HCT116 (cell line): ENCODE measurements around the gene DENND2A. TPM values are rescaled to one million over a fixed set of nuclear protein-coding genes. Genes with fewer than 3 reads are reported as not detected.

ENCODE experiments used
- ATAC-seq: fragments of 200-7000 bp; cut with Tn5 transposase; 2 replicates; pipeline ENCODE4 v1.9.1; 2020; ENCODE audit warnings: mild to moderate bottlenecking, moderate library complexity
- BruUV-seq: library from RNA; stranded (reverse); fragments of 400-500 nt; replicated peaks from 2 replicates; lab custom pipeline; 2021; lab: Mats Ljungman, UMichigan
- CTCF ChIA-PET: fragments of 300-600 bp; sonication (Branson Sonifier 250); formaldehyde crosslinking; loops from one replicate; lab custom pipeline; 2021; ENCODE audit warnings: antibody characterized with exemption; lab: Charles Lee
- POLR2A ChIA-PET: fragments of 300-600, 350-600 bp; sonication (Branson Sonifier 250); formaldehyde crosslinking; loops from one replicate; lab custom pipeline; 2021; ENCODE audit warnings: antibody characterized with exemption; lab: Charles Lee
- RAD21 ChIA-PET, 2 experiments: fragments of 300-600 bp; sonication (Branson Sonifier 250); formaldehyde crosslinking; loops; one replicate each; lab custom pipeline; 2023; ENCODE audit warnings: low total read pairs in 2 of 2; ENCODE audit not compliant: uncharacterized antibody in 2 of 2, unreplicated experiment in 2 of 2, low non-redundant PET in 1 of 2; lab: Charles Lee
- DNase-seq: peaks from one replicate; pipeline ENCODE4 v3.0.0-alpha.2; 2010; ENCODE audit warnings: low read depth, low spot score
- H2AFZ ChIP-seq: fragments of 200-600 bp; shearing (Covaris generic), sonication (generic); 2 replicates; pipeline ENCODE4 v1.6.1; 2017; ENCODE audit warnings: low read depth, mixed run types, mixed read lengths, antibody characterized with exemption, low read length; ENCODE audit not compliant: poor library complexity, severe bottlenecking
- H3K27ac ChIP-seq: 2 replicates; pipeline ENCODE4 v1.5.1; 2012; ENCODE audit warnings: low read depth, low read length
- H3K27me3 ChIP-seq: fragments of 200-600 bp; sonication (generic); 2 replicates; pipeline ENCODE4 v1.6.1; 2016; ENCODE audit warnings: mixed run types, low read length, mixed read lengths; ENCODE audit not compliant: insufficient read depth
- H3K36me3 ChIP-seq, 2 experiments: fragments of 200-500 bp in 1 of 2; fragments of 200-600 bp in 1 of 2; sonication (Bioruptor generic) in 1 of 2; sonication (generic) in 1 of 2; 2 replicates each; pipeline versions ENCODE4 v1.5.1 to v1.6.1; 2014 to 2016; ENCODE audit warnings: low read length in 2 of 2, inconsistent platforms in 1 of 2, mixed read lengths in 1 of 2, mixed run types in 1 of 2; ENCODE audit not compliant: insufficient read depth in 2 of 2, control insufficient read depth in 1 of 2
- H3K4me1 ChIP-seq, 2 experiments: fragments of 200-600 bp in 1 of 2; sonication (generic) in 1 of 2; 2 replicates each; pipeline versions ENCODE4 v1.5.1 to v1.6.1; 2012 to 2017; ENCODE audit warnings: low read length in 2 of 2, inconsistent platforms in 1 of 2, mild to moderate bottlenecking in 1 of 2, mixed read lengths in 1 of 2, mixed run types in 1 of 2, moderate library complexity in 1 of 2; ENCODE audit not compliant: insufficient read depth in 2 of 2, control insufficient read depth in 1 of 2
- H3K4me2 ChIP-seq: fragments of 200-600 bp; sonication (generic); 2 replicates; pipeline ENCODE4 v1.6.1; 2017; ENCODE audit warnings: mixed run types, low read length, mixed read lengths
- H3K4me3 ChIP-seq, 2 experiments: fragments of 200-600 bp in 1 of 2; sonication (generic) in 1 of 2; replicated peaks in 1 of 2; 2 replicates each; pipeline ENCODE4 v1.5.1; 2011 to 2016; ENCODE audit warnings: low read length in 2 of 2, control low read depth in 1 of 2, low read depth in 1 of 2, mild to moderate bottlenecking in 1 of 2, mixed read lengths in 1 of 2, mixed run types in 1 of 2
- H3K79me2 ChIP-seq: fragments of 200-600 bp; sonication (generic); 2 replicates; pipeline ENCODE4 v1.6.1; 2017; ENCODE audit warnings: mild to moderate bottlenecking, mixed run types, low read length, moderate library complexity, mixed read lengths; ENCODE audit not compliant: insufficient read depth
- H3K9ac ChIP-seq: fragments of 200-600 bp; sonication (generic); 2 replicates; pipeline ENCODE4 v1.6.1; 2016; ENCODE audit warnings: low read length, mixed read lengths
- H3K9me2 ChIP-seq: fragments of 200-600 bp; sonication (generic), shearing (Covaris generic); 2 replicates; pipeline ENCODE4 v1.6.1; 2017; ENCODE audit warnings: mixed run types, mild to moderate bottlenecking, moderate library complexity; ENCODE audit not compliant: insufficient read depth
- H3K9me3 ChIP-seq, 2 experiments: fragments of 200-500 bp in 1 of 2; fragments of 200-600 bp in 1 of 2; sonication (Bioruptor generic) in 1 of 2; sonication (generic) in 1 of 2; 2 replicates each; pipeline ENCODE4 v1.6.1; 2014 to 2017; ENCODE audit warnings: low read length in 2 of 2, mixed read lengths in 2 of 2, inconsistent platforms in 1 of 2, low read depth in 1 of 2, mild to moderate bottlenecking in 1 of 2, mixed run types in 1 of 2, moderate library complexity in 1 of 2; ENCODE audit not compliant: control insufficient read depth in 1 of 2, insufficient read depth in 1 of 2
- H4K20me1 ChIP-seq: fragments of 200-600 bp; sonication (generic), shearing (Covaris generic); 2 replicates; pipeline ENCODE4 v1.6.1; 2017; ENCODE audit warnings: mixed run types, mild to moderate bottlenecking, moderate library complexity; ENCODE audit not compliant: insufficient read depth
- CEBPB ChIP-seq: IDR thresholded peaks from 2 replicates; pipeline ENCODE4 v1.6.1; 2012; ENCODE audit warnings: low read depth
- ELF1 ChIP-seq: IDR thresholded peaks from 2 replicates; pipeline ENCODE4 v1.6.1; 2012; ENCODE audit warnings: low read depth, borderline replicate concordance
- EZH2phosphoT487 ChIP-seq: fragments of 200-600 bp; IDR thresholded peaks from 2 replicates; pipeline ENCODE4 v1.6.1; 2018; ENCODE audit warnings: antibody characterized with exemption, borderline replicate concordance
- JUND ChIP-seq: IDR thresholded peaks from 2 replicates; pipeline ENCODE4 v1.6.1; 2012
- SP1 ChIP-seq: IDR thresholded peaks from 2 replicates; pipeline ENCODE4 v1.6.1; 2012; ENCODE audit warnings: low read depth
- SRF ChIP-seq: IDR thresholded peaks from 2 replicates; pipeline ENCODE4 v1.6.1; 2012; ENCODE audit warnings: low read depth
- ZNF274 ChIP-seq: fragments of 200-500 bp; sonication (Bioruptor generic); IDR thresholded peaks from 2 replicates; pipeline ENCODE4 v1.6.1; 2014; ENCODE audit warnings: mild to moderate bottlenecking, low read depth, low read length, inconsistent platforms
- intact Hi-C: fragments of 100-400 bp; cut with micrococcal nuclease; formaldehyde crosslinking; loops from 2 replicates; pipeline ENCODE4 v1.10.0; 2022
- total RNA-seq: library from RNA; stranded (reverse); gene quantifications from one replicate; pipeline ENCODE4 v1.2.1, GENCODE V29; 2021; ENCODE audit not compliant: unreplicated experiment
- TF ChIP-seq, protein P1 (sequence below): IDR thresholded peaks from 2 replicates; pipeline ENCODE4 v1.6.1; 2011; ENCODE audit warnings: mild to moderate bottlenecking, low read length, moderate library complexity; ENCODE audit not compliant: insufficient replicate concordance; ENCODE audit errors: extremely low read depth
- TF ChIP-seq, protein P2 (sequence below): IDR thresholded peaks from 2 replicates; pipeline ENCODE4 v1.6.1; 2012; ENCODE audit warnings: low read depth
- TF ChIP-seq, protein P3 (sequence below): IDR thresholded peaks from 2 replicates; pipeline ENCODE4 v1.6.1; 2012

Gene DENND2A
- total RNA-seq, 1 experiment from 2014 or later = 0.12 TPM

DNA sequence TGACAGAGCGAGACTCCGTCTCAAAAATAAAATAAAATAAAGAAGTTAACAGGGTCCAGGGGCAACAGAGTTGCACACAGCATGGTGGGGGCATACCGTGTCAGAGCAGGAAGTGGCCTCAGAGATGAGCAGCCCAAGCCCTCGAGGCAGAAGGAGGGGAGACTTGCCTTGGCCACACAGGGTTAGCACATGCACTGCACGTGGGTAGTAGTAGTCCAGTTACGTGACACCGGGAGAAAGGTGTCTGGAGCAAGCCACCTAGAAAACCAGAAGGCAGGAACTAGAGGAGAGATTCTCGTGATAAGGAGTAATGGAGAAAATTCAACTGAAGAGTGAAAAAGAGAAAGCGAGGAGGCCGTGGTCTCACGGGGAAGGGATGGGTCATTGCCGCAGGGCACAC, 9.8 kb upstream of the DENND2A start:
- RAD21 ChIA-PET = no interaction called here
- Histone ChIP-seq H3K9me2 (no peaks in the 10 kb centered on the region), H3K4me2 (no peak overlapping the region), H3K4me1 (peaks cover 2 to 19% of the 10 kb centered on the region in 2 experiments; a peak in 3 of 4 replicates), H2AFZ (no peak overlapping the region), H3K9ac (no peak overlapping the region), H3K79me2 (no peaks in the 10 kb centered on the region), H3K36me3 (no peaks in the 10 kb centered on the region), H3K27me3 (no peaks in the 10 kb centered on the region), H4K20me1 (no peaks in the 10 kb centered on the region), H3K4me3 (no peak overlapping the region), H3K9me3 (no peaks in the 10 kb centered on the region), H3K27ac (no peak overlapping the region)
- POLR2A ChIA-PET = no interaction called here
- TF ChIP-seq, protein P1, sequence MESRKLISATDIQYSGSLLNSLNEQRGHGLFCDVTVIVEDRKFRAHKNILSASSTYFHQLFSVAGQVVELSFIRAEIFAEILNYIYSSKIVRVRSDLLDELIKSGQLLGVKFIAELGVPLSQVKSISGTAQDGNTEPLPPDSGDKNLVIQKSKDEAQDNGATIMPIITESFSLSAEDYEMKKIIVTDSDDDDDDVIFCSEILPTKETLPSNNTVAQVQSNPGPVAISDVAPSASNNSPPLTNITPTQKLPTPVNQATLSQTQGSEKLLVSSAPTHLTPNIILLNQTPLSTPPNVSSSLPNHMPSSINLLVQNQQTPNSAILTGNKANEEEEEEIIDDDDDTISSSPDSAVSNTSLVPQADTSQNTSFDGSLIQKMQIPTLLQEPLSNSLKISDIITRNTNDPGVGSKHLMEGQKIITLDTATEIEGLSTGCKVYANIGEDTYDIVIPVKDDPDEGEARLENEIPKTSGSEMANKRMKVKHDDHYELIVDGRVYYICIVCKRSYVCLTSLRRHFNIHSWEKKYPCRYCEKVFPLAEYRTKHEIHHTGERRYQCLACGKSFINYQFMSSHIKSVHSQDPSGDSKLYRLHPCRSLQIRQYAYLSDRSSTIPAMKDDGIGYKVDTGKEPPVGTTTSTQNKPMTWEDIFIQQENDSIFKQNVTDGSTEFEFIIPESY = no peak
- TF ChIP-seq ZNF274 (no peak), SRF (no peak), EZH2phosphoT487 (no peak), ELF1 (no peak), JUND (no peak), SP1 (no peak), CEBPB (no peak)
- TF ChIP-seq, protein P2, sequence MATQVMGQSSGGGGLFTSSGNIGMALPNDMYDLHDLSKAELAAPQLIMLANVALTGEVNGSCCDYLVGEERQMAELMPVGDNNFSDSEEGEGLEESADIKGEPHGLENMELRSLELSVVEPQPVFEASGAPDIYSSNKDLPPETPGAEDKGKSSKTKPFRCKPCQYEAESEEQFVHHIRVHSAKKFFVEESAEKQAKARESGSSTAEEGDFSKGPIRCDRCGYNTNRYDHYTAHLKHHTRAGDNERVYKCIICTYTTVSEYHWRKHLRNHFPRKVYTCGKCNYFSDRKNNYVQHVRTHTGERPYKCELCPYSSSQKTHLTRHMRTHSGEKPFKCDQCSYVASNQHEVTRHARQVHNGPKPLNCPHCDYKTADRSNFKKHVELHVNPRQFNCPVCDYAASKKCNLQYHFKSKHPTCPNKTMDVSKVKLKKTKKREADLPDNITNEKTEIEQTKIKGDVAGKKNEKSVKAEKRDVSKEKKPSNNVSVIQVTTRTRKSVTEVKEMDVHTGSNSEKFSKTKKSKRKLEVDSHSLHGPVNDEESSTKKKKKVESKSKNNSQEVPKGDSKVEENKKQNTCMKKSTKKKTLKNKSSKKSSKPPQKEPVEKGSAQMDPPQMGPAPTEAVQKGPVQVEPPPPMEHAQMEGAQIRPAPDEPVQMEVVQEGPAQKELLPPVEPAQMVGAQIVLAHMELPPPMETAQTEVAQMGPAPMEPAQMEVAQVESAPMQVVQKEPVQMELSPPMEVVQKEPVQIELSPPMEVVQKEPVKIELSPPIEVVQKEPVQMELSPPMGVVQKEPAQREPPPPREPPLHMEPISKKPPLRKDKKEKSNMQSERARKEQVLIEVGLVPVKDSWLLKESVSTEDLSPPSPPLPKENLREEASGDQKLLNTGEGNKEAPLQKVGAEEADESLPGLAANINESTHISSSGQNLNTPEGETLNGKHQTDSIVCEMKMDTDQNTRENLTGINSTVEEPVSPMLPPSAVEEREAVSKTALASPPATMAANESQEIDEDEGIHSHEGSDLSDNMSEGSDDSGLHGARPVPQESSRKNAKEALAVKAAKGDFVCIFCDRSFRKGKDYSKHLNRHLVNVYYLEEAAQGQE = no peak
- TF ChIP-seq, protein P3, sequence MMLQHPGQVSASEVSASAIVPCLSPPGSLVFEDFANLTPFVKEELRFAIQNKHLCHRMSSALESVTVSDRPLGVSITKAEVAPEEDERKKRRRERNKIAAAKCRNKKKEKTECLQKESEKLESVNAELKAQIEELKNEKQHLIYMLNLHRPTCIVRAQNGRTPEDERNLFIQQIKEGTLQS = no peak
- CTCF ChIA-PET = no interaction called here
- intact Hi-C loops = no loop called here
- DNase-seq (no peak), ATAC-seq (no peak)
- BruUV-seq = no TSS peak
